GM21825 (cell line): Measurements from ENCODE around the gene ZNF562.

Experiments
- ATAC-seq: cut with Tn5 transposase; IDR thresholded peaks from one replicate; pipeline ENCODE4 v1.9.1; 2021; ENCODE audit warnings: mild to moderate bottlenecking, moderate library complexity; ENCODE audit not compliant: unreplicated experiment

Gene ZNF562

DNA sequence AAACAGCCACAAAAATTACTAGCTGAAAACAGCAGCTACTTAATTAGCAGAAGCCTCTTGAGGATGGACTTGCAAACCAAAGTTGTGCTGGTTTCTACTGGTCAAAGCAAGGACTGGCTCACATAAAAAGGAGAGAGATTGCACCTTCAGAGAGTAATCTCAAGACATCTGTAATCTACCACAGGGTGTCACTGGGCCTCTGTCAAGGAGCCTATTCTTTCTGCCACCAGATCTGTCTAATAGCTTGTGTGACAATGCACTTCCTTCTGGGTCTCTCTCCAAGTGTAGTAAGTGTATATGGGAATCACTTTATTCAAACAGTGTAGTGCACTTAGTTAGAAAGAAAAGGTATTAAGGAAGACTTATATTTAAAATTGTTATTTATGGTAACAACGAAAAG lies 29.4 kb downstream of the ZNF562 start:
- no peak for ATAC-seq

DNA sequence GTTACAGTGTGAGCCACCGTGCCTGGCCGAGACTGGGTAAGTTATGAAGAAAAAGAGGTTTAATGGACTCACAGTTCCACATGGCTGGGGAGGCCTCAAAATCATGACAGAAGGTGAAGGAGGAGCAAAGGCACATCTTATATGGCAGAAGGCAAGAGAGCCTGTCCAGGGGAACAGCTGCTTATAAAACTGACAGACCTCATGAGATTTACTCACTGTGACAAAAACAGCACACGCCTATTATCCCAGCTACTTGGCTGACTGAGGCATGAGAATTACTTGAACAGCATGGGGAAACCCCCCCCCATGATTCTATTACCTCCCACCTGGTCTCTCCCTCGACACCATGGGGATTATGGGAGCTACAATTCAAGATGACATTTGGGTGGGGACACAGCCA lies 30.4 kb downstream of the ZNF562 start:
- no peak for ATAC-seq

DNA sequence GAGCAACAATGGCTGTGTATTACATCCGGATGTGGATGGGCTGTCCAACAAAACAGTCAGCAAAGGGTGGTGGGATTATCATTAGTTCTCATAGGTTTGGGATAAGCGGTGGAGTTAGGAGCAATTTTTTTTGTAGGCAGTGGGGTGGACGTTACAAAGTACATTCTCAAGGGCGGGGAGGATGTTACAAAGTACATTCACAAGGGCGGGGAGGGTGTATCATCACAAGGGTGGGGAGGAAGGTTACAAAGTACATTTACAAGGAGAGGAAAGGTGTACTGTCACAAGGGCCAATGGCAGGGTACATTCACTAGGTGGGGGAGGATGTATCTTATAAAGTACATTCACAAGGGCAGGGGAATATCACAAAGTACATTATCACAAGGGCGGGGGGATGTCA lies 33.1 kb downstream of the ZNF562 start:
- no peak for ATAC-seq

DNA sequence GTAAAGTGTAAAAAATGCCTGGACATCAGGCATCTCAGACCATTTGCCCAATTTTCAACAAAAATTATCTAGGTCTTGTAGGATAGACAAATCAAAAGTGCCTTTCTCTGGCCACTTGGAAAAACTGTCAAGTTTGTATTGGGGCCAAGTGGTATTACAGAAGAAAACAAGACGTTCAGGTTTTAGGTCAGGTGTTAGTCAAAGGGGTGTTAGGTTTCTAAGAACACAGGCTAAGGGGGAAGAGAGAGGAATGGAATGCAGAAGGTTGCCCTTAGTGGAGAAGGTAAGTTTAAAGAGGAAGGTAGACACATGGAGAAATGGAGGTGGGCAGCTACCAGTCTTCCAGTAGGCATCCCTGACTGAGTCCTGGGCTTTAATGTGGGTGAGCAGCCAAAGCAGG lies 33.9 kb downstream of the ZNF562 start:
- no peak for ATAC-seq

DNA sequence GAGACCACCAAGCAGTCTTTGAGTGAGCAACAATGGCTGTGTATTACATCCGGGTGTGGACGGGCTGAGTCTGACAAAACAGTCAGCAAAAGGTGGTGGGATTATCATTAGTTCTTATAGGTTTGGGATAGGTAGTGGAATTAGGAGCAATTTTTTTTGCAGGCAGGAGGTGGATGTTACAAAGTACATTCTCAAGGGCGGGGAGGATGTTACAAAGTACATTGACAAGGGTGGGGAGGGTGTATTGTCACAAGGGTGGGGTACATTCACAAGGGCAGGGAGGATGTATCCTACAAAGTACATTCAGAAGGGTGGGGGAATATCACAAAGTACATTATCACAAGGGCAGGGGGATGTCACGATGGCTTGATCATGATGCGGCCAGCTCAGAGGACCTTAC lies 38.9 kb downstream of the ZNF562 start:
- ATAC-seq: no peak

DNA sequence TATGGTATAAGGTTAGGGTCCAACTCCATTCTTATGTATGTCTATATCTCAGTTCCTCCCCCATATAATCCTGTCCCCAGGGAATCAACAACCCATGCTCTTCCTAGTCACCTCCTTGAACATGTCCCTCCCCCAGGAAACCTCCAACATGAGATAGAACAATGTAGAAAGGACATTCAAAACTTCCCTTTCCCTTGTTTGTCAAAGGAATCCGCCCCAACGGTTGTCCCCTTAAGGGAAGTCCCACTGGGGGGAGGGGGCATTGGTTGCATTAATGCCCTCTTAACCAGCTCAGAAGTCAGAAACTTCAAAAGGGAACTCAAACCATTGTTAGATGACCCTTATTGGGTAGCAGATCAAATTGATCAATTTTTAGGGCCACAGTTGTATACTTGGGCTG lies 47.0 kb downstream of the ZNF562 start:
- ATAC-seq: no peak

DNA sequence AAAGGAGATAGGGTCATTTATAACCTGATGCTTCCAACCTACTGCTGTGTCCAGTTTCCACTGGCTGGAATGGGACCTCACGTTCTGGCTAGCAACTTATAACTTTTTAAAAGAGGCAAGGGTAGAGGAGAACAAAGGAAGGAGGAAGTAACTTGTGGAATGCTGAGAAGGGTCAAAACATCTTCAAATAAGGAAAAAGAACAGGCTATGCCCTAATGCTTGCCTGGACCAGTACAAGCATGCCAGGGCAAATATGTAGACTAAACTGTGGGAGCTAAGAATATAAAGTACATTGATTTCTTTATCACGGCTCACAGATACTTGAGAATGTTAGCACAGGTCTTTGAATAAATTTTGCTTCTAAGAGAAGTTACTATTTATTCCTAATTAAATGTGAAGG lies 52.4 kb downstream of the ZNF562 start:
- no peak for ATAC-seq

DNA sequence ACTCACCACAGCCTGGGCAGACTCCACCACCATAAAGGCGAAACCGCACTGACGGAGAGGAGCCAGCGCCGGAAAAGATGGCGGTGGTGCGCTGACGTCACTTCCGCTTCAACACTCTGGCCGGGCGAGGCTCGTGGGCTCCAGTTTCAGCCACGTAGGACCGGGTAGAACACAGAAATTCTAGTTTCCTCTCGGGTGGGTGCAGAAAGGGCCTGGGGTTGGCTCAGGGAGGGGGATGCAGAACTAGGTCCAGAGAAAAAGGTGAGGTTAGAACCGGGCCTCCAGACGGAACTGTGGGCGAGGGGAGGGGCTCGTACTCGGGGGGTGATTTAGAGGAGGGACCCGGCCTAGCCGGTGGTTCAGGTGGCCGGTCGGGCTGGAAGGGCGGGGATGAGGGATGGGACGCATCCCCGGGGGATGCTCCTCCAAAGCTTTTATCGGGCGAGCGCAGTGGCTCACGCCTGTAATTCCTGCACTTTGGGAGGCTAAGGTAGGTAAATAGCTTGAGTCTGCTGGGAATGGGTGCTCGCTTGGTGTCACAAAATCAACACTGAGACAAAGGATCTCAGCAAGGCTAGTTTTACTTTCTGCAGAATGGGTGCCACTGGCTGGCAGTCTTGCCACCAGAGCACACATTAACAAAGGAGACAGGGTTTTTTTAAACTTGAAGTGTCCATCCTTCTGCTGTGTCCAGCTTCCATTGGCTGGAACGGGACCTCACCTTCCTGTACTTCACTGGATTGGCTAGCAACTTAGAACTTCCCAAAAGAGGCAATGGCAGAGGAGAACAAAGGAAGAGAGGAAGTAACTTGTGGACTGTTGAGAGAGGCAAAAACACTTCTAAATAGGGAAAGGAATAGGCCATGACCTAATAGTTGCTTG lies 53.5 kb downstream of the ZNF562 start, which contains the start of gene ZNF561:
Gene ZNF561, minus strand, starts transcription at position 77 of the 882 bp plus-strand sequence. CDS start 1,776 bp downstream, outside the sequence.
- peak; percentile 71 for ATAC-seq

DNA sequence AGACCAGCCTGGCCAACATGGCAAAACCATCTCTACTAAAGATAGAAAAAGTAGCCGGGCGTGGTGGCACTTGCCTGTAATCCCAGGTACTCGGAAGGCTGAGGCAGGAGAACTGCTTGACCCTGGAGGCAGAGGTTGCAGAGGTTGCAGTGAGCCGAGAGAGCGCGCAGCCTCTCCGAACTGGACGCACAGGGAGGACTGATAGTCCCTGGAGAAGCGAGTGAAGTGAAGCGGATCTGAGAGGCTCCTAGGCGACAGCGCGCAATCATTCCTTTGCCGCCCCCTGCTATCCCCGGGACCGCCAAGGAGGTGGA lies 54.1 kb downstream of the ZNF562 start:
- ATAC-seq: no peak

DNA sequence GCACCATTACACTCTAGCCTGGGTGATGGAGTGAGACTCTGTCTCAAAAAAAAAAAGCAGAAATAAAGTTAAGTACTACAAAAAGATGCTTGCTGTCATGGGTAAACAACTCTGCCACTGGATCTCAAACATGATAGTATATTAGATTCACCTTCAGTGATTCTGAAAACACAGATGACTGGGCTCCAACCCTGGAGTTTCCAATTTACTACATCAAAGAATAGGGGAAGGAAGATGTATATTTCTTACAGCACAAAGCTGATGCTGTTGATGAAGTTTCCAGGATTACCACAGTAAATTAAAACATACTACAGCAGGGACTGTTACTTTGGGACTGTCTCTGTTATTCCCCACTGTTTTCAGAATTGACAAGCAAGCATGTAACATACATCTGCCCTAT lies 59.1 kb downstream of the ZNF562 start:
- no peak for ATAC-seq

DNA sequence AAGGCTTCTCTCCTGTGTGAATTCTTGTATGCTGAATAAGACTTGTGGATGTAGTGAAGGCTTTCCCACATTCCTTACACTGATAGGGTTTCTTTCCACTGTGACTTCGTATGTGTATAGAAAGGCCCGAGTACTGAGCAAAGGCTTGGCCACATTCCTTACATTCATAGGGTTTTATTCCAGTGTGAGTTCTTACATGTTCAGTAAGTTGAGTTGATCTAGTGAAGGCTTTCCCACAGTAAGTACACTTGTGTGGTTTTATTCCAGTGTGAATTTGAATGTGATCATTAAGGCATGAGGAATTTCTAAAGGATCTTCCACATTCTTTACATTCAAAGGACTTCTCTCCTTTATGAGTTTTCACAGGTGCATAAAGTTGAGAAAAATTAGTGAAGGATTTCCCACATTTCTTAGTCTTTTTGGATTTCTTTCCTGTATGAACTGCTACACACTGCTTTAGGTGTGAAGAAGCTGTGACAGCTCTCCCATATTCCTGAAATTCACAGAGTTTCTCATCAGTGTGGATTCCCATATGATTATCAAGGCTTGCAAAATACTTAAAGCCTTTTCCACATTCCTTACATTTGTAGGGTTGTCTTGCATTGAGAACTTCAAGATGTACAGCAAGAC lies 64.3 kb downstream of the ZNF562 start:
- no peak for ATAC-seq

DNA sequence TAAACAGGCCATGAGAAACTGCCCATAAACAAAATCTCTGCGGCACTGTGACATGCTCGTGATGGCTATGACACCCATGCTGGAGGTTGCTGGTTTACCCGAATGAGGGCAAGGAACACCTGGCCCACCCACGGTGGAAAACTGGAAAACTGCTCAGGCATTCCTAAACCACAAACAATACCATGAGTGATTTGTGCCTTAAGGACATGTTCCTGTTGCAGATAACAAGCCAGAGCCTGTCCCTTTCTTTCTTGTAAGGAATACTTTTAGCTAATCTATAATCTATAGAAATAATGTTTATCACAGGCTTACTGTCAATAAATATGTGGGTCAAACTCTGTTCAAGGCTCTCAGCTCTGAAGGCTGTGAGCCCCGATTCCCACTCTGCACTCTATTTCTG lies 66.0 kb downstream of the ZNF562 start:
- ATAC-seq: no peak

DNA sequence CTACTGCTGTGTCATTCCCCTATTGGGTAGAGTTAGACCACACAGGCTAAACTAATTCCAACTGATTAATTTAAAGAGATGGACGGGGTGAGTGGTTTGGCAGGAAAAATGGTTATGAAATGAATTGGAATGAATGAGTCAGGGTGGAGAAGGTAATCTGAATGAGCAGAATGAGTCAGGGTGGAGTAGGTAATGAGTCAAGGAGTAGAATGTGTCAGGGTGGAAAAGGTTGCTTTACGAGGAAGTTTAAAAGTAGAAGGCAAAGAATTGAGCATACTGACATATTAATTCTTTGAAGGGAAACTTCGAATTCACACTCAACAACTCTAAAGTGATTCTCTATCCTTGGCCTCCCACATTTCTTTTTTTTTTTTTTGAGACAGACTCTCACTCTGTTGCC lies 77.9 kb downstream of the ZNF562 start:
- no peak for ATAC-seq
